Measurements from ENCODE around the gene ESAM. TPM values are rescaled to one million over a fixed set of nuclear protein-coding genes. Genes with fewer than 3 reads are reported as not detected.

The ESAM gene
- total RNA-seq, 1 donor from 2014 or later, result 0.85 TPM

- Mint-ChIP-seq H3K27me3 (ENCODE audit: low read depth) (peaks cover 93% of the 10 kb centered on the region), H3K9me3 (no peaks in the 10 kb centered on the region), H3K36me3 (no peaks in the 10 kb centered on the region), H3K27ac (no peak overlapping the region), H3K4me1 (peaks cover 4% of the 10 kb centered on the region), H3K4me3 (no peak overlapping the region)
- DNase-seq (ENCODE audit: low spot score in 2 of 2, unreplicated experiment in 2 of 2), result no peak
- TF ChIP-seq, protein P1, sequence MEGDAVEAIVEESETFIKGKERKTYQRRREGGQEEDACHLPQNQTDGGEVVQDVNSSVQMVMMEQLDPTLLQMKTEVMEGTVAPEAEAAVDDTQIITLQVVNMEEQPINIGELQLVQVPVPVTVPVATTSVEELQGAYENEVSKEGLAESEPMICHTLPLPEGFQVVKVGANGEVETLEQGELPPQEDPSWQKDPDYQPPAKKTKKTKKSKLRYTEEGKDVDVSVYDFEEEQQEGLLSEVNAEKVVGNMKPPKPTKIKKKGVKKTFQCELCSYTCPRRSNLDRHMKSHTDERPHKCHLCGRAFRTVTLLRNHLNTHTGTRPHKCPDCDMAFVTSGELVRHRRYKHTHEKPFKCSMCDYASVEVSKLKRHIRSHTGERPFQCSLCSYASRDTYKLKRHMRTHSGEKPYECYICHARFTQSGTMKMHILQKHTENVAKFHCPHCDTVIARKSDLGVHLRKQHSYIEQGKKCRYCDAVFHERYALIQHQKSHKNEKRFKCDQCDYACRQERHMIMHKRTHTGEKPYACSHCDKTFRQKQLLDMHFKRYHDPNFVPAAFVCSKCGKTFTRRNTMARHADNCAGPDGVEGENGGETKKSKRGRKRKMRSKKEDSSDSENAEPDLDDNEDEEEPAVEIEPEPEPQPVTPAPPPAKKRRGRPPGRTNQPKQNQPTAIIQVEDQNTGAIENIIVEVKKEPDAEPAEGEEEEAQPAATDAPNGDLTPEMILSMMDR (IDR thresholded peaks at IDR 0.05; ENCODE audit: unreplicated experiment), result no peak
Measured at GRCh38 chr11:124753205-124753604, 8.9 kb downstream of the ESAM start.

- peaks cover 3% of the 10 kb centered on the region for H3K4me1 Mint-ChIP-seq
- TF ChIP-seq, protein P1 (IDR thresholded peaks at IDR 0.05; ENCODE audit: unreplicated experiment), result no peak
- H3K4me3 Mint-ChIP-seq, result no peak overlapping the region
- no peak for DNase-seq (ENCODE audit: low spot score in 2 of 2, unreplicated experiment in 2 of 2)
- H3K36me3 Mint-ChIP-seq, result no peaks in the 10 kb centered on the region
- no peaks in the 10 kb centered on the region for H3K9me3 Mint-ChIP-seq
- H3K27ac Mint-ChIP-seq, result no peak overlapping the region
- H3K27me3 Mint-ChIP-seq (ENCODE audit: low read depth), result peaks cover 93% of the 10 kb centered on the region
Measured at GRCh38 chr11:124752471-124753102, 9.5 kb downstream of the ESAM start.

DNA sequence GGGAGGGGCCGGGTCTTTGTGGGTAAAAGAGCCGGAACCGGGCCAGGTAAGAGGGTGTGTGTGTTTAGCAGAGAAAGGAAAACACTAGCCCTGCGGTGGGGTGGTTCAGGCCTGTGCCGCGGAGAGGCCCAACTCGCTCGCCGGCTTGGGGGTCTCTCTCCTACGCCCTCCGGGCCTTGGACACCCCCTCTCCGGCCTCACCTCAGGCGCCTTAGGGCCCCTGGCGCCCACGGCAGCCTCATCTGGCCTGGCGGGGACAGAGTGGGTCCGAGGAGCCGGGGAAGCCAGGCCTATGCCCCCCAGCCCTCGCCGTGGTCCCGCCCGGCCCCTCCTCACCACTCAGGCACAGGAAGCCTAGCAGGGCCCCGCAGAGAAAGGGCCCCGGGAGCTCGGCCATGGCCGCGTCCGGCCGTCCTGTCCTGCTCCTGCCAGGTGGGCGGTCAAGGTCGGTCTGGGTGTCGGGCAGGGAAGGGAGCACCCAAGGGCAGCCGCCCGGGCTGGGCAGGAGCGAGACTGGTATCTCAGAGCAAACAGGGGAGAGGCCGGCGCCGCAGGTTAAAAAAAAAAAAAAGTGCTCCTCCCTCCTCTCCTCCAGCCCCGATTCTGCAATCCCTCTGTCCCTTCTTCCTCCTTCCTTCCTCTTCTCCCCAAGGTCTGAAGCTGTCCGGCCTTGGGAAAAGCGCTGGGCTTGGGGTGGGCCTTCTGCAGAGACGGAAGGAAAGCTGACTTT lies 10.2 kb downstream of the ESAM start, which contains the start of gene VSIG2:
VSIG2 (minus strand) TSS at position 515 of the 730 bp plus-strand sequence; CDS start at position 397, 118 bp downstream.
- Mint-ChIP-seq H3K27ac (no peak within 1 kb of the TSS), H3K27me3 (ENCODE audit: low read depth) (peaks cover 93% of the 10 kb centered on the region), H3K36me3 (no peaks in the 10 kb centered on the region), H3K4me3 (no peak within 1 kb of the TSS), H3K4me1 (peaks cover 3% of the 10 kb centered on the region), H3K9me3 (no peaks in the 10 kb centered on the region)
- DNase-seq (ENCODE audit: low spot score in 2 of 2, unreplicated experiment in 2 of 2), result no peak
- TF ChIP-seq, protein P1 (IDR thresholded peaks at IDR 0.05; ENCODE audit: unreplicated experiment), result no peak

- peaks cover 93% of the 10 kb centered on the region for H3K27me3 Mint-ChIP-seq (ENCODE audit: low read depth)
- no peak for DNase-seq (ENCODE audit: low spot score in 2 of 2, unreplicated experiment in 2 of 2)
Measured at GRCh38 chr11:124751391-124751740, 10.7 kb downstream of the ESAM start.

GRCh38 chr11:124749912-124750311 lies 12.2 kb downstream of the ESAM start:
- Mint-ChIP-seq H3K27me3 (ENCODE audit: low read depth) (peaks cover 95% of the 10 kb centered on the region), H3K4me3 (no peak overlapping the region), H3K4me1 (peaks cover 17% of the 10 kb centered on the region), H3K36me3 (no peaks in the 10 kb centered on the region), H3K9me3 (no peaks in the 10 kb centered on the region), H3K27ac (no peak overlapping the region)
- TF ChIP-seq, protein P1 (IDR thresholded peaks at IDR 0.05; ENCODE audit: unreplicated experiment), result no peak
- DNase-seq (ENCODE audit: low spot score in 2 of 2, unreplicated experiment in 2 of 2), result no peak

More at GRCh38 chr11:124751391-124751740, 10.7 kb downstream of the ESAM start:
- TF ChIP-seq, protein P1 (IDR thresholded peaks at IDR 0.05; ENCODE audit: unreplicated experiment), result no peak
- Mint-ChIP-seq H3K9me3 (no peaks in the 10 kb centered on the region), H3K27ac (no peak overlapping the region), H3K36me3 (no peaks in the 10 kb centered on the region), H3K4me1 (peaks cover 8% of the 10 kb centered on the region), H3K4me3 (no peak overlapping the region)

Data from mesothelial cell of epicardium (in vitro differentiated cells).